Measurements from ENCODE around the gene MTAP.

GRCh38 chr9:21871256-21871975, 69.0 kb downstream of the MTAP start:
- TF ChIP-seq CTCF (optimal IDR thresholded peaks at IDR 0.05 in 1 of 3, IDR thresholded peaks at IDR 0.05 in 1 of 3, conservative IDR thresholded peaks at IDR 0.05 in 1 of 3; ENCODE audit: extremely low read depth in 1 of 3, insufficient read depth in 2 of 3, low read length in 3 of 3) (no peak), EZH2 (IDR thresholded peaks at IDR 0.05; ENCODE audit: low read length) (no peak)
